HG03571 (cell line): Measurements from ENCODE around the gene CRYAB.
A peak's percentile ranks its signal among the peaks of the same experiment; 100 is the strongest.
"Not testable (repeated sequence)": the region's sequence is repeated elsewhere in the genome, so short reads cannot be mapped to it uniquely, and the experiment has no call there.

Experiments used
- ATAC-seq: cut with Tn5 transposase; IDR thresholded peaks from one replicate; pipeline ENCODE4 v1.9.1; 2021; ENCODE audit not compliant: unreplicated experiment

CRYAB gene

GRCh38 chr11:111934306-111934705, 22.7 kb upstream of the CRYAB start:
- no peak for ATAC-seq

DNA sequence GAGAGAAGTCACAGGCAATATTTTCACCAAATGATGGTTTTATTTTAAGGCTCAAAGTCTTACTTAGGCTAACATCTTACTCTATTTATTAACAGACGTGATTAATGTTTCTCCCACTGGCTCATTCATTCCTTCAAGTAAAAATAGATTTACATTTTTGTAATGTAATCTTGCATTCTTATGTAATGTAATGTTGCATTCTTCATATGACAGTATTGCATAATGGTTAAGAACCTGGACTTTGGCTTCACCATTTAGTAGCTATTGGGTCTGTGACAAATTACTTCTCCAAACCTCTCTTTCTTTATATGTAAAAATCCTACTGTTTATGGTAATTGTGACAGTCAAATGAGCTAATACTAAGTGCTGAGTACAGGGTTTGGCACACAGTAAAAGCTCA, 22.3 kb upstream of the CRYAB start:
- no peak for ATAC-seq

GRCh38 chr11:111933176-111933575, 21.6 kb upstream of the CRYAB start:
- ATAC-seq: not testable (repeated sequence)

DNA sequence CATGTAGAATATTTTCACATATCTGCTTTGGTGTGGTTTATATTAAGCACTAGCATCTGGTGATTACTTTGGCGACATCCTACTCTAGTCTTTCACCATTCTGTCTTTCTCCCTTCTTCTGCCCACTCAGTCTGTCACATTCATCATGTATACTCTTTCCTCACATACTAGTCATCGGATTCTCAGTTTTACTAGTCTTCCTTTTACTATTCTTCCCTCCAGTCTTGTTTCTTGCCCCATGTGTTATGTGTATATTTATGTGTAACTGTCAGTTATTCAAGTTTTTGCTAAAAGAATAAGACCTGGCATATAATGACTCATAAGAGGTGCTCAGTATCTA, 21.0 kb upstream of the CRYAB start:
- ATAC-seq: no peak

GRCh38 chr11:111930472-111930871, 18.9 kb upstream of the CRYAB start:
- ATAC-seq: no peak

GRCh38 chr11:111926505-111927391, 15.2 kb upstream of the CRYAB start:
- ATAC-seq: peak; percentile 94

DNA sequence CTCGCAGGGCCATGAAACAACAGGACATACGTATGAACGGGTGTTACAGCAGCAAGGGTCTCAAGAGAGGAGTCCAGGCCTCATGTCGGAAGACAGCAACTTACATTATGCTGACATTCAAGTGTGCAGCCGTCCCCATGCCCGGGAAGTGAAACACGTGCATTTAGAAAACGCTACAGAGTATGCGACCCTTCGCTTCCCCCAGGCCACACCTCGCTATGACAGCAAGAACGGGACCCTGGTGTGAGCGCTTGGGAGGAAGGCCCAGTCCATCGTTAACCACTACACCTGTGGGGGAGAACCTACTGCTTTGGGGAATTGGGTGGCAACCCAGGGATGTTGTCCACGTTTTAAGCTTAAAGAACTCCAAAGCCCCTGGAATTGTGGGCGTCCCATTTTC, 14.4 kb upstream of the CRYAB start:
- no peak for ATAC-seq

GRCh38 chr11:111923951-111924350, 12.4 kb upstream of the CRYAB start:
- no peak for ATAC-seq

DNA sequence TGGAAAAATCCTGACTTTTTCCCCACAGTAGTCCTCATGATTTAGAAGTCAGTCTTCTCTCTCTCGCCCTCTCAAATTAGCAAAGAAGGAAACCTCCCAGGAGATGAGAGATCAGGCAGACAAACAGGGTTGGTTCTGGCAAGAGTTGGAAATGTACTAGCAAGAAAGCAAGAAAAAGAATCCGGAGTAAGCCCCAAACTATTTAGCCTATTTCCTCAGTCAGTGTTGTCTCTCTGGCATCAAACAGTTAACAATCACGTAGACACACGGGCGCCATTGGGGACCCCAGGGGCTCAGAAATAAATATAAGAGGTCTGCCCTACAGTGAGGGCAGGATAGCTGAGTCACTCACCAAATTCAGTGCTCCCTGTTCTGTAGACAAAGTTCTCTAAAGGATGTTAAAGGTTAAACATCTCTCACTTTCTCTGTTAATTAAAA, 11.8 kb upstream of the CRYAB start:
- no peak for ATAC-seq

- no peak for ATAC-seq
Observed at GRCh38 chr11:111922803-111923202, 11.2 kb upstream of the CRYAB start.

GRCh38 chr11:111921541-111922230, 10.1 kb upstream of the CRYAB start:
- no peak for ATAC-seq

GRCh38 chr11:111920908-111921307, 9.3 kb upstream of the CRYAB start:
- no peak for ATAC-seq

GRCh38 chr11:111918390-111919256, 7.1 kb upstream of the CRYAB start, which contains the start of gene C11orf52:
Gene C11orf52, plus strand, starts transcription at chr11:111918913. Its CDS starts 60 bp downstream, at chr11:111918973.
- no peak for ATAC-seq

DNA sequence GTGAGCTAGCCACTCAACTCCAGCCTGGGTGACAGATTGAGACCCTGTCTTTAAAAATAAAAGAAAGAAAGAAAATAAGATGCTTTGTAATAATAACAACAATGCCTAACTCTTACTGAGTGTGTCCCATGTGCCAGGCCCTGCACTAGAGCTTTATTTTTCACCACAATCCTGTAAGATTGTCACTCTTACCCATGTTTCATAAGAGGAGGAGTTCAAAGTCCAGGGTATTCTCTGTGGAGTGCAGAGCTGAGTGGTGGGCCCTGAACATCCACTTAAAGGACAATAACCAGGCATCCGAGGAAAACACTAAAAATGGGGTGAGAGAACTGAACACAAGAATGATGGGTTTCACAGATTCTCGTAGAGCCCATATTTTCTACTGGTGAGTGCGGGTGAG, 6.2 kb upstream of the CRYAB start:
- no peak for ATAC-seq

GRCh38 chr11:111917312-111917711, 5.7 kb upstream of the CRYAB start:
- ATAC-seq: no peak

DNA sequence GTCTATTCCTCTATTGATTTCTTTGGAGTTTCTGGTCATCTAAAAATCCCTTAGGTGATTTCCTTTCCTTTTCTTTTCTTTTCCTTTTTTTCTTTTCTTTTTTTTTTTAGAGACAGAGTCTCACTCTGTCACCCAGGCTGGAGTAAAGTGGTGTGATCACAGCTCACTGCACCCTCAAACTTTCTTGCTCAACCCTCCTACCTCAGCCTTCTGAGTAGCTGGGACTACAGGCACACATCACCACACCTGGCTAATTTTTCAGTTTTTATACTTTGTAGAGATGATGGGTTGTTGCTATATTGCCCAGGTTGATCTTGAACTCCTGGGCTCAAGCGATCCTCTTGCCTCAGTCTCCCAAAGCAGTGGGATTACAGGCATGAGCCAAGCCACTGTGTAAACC, 5.2 kb upstream of the CRYAB start:
- no peak for ATAC-seq

DNA sequence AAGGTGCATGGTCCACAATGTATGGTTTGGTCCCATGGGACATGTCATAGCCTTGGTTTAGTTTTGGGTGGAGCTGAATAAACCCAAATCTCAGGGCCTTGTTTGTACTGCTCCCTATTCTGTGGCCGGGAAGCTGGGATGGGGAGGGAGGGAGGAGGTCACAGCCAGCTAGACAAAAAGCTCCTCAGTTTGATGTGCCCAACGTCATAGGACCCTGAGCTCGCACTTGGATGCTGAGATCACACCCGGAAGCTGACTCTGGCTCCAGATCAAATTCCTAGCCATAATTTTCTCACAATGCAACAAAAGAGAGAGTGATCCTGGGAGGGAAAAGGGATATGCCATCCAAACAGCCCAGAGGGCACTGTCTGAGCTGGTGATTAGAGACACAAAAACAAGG, 2.4 kb upstream of the CRYAB start:
- no peak for ATAC-seq

- ATAC-seq: no peak
Observed at GRCh38 chr11:111913031-111913861, 1.7 kb upstream of the CRYAB start.

- no peak for ATAC-seq
Observed at GRCh38 chr11:111912535-111912934, 965 bp upstream of the CRYAB start, which contains the start of gene HSPB2. Gene HSPB2, plus strand, starts transcription at chr11:111912734. Its CDS starts 96 bp downstream, at chr11:111912830.
